Mesenchymal stem cell (in vitro differentiated cells and primary cell): Measurements from ENCODE around the gene C5orf15.

Source experiments
- DNase-seq: peaks from one replicate; pipeline ENCODE4 v3.0.0-alpha.2; 2013
- H2AFZ ChIP-seq: one replicate; pipeline ENCODE4 v1.6.1; 2013; ENCODE audit warnings: low read depth, mild to moderate bottlenecking, control low read depth, inconsistent platforms, low read length, moderate library complexity
- H2AK5ac ChIP-seq: 2 replicates; pipeline ENCODE4 v1.6.1; 2013; ENCODE audit warnings: low read length, moderate library complexity, mild to moderate bottlenecking, inconsistent platforms; ENCODE audit not compliant: severe bottlenecking
- H2BK120ac ChIP-seq: one replicate; pipeline ENCODE4 v1.6.1; 2013; ENCODE audit warnings: low read depth, mild to moderate bottlenecking, inconsistent platforms, low read length, moderate library complexity
- H2BK12ac ChIP-seq, 2 experiments: one replicate each; pipeline ENCODE4 v1.6.1; 2013; ENCODE audit warnings: inconsistent platforms in 2 of 2, low read length in 2 of 2, mild to moderate bottlenecking in 2 of 2, moderate library complexity in 2 of 2, control low read depth in 1 of 2
- H2BK15ac ChIP-seq: one replicate; pipeline ENCODE4 v1.6.1; 2013; ENCODE audit warnings: mild to moderate bottlenecking, low read depth, inconsistent platforms; ENCODE audit not compliant: poor library complexity, severe bottlenecking
- H2BK5ac ChIP-seq: 2 replicates; pipeline ENCODE4 v1.6.1; 2013; ENCODE audit warnings: low read depth, mild to moderate bottlenecking, low read length, control low read depth, inconsistent platforms; ENCODE audit not compliant: poor library complexity, severe bottlenecking
- H3K14ac ChIP-seq, 2 experiments: one replicate each; pipeline ENCODE4 v1.6.1; 2013; ENCODE audit warnings: inconsistent platforms in 2 of 2, low read length in 2 of 2, control low read depth in 1 of 2, mild to moderate bottlenecking in 1 of 2, moderate library complexity in 1 of 2
- H3K18ac ChIP-seq, 2 experiments: one replicate each; pipeline ENCODE4 v1.6.1; 2013; ENCODE audit warnings: inconsistent platforms in 2 of 2, low read length in 2 of 2, control low read depth in 1 of 2, low read depth in 1 of 2, mild to moderate bottlenecking in 1 of 2
- H3K23ac ChIP-seq, 2 experiments: one replicate each; pipeline ENCODE4 v1.6.1; 2013; ENCODE audit warnings: inconsistent platforms in 2 of 2, low read length in 2 of 2, mild to moderate bottlenecking in 2 of 2, moderate library complexity in 2 of 2, control low read depth in 1 of 2
- H3K27ac ChIP-seq: 2 replicates; pipeline ENCODE4 v1.5.1; 2013; ENCODE audit warnings: mild to moderate bottlenecking, moderate library complexity, low read length, control low read depth, inconsistent platforms; ENCODE audit not compliant: poor library complexity, severe bottlenecking
- H3K27me3 ChIP-seq, 2 experiments: 2 replicates each; pipeline versions ENCODE4 v1.6.1 to v1.7.0; 2013; ENCODE audit warnings: low read length in 2 of 2, mild to moderate bottlenecking in 2 of 2, moderate library complexity in 2 of 2, control low read depth in 1 of 2, inconsistent platforms in 1 of 2; ENCODE audit not compliant: control insufficient read depth in 1 of 2, insufficient read depth in 1 of 2
- H3K36me3 ChIP-seq, 2 experiments: 2 replicates each; pipeline versions ENCODE4 v1.6.1 to v1.7.0; 2013; ENCODE audit warnings: low read length in 2 of 2, control low read depth in 1 of 2, inconsistent platforms in 1 of 2, low read depth in 1 of 2, mild to moderate bottlenecking in 1 of 2; ENCODE audit not compliant: insufficient read depth in 2 of 2, control insufficient read depth in 1 of 2
- H3K4ac ChIP-seq, 2 experiments: one replicate each; pipeline ENCODE4 v1.6.1; 2013; ENCODE audit warnings: inconsistent platforms in 2 of 2, low read length in 2 of 2, mild to moderate bottlenecking in 2 of 2, moderate library complexity in 2 of 2, control low read depth in 1 of 2, low read depth in 1 of 2
- H3K4me1 ChIP-seq: 2 replicates; pipeline ENCODE4 v1.6.1; 2013; ENCODE audit warnings: low read depth, low read length, control low read depth; ENCODE audit not compliant: control insufficient read depth, insufficient read depth
- H3K4me2 ChIP-seq: 2 replicates; pipeline ENCODE4 v1.6.1; 2013; ENCODE audit warnings: low read length, mild to moderate bottlenecking, inconsistent platforms; ENCODE audit not compliant: poor library complexity, severe bottlenecking
- H3K4me3 ChIP-seq, 2 experiments: 2 replicates each; pipeline versions ENCODE4 v1.5.1 to v1.7.0; 2013; ENCODE audit warnings: low read length in 2 of 2, mild to moderate bottlenecking in 2 of 2, control low read depth in 1 of 2, low read depth in 1 of 2; ENCODE audit not compliant: insufficient read depth in 1 of 2
- H3K79me1 ChIP-seq: replicated peaks from 2 replicates; pipeline ENCODE4 v1.6.1; 2013; ENCODE audit warnings: mild to moderate bottlenecking, control low read depth, low read length, inconsistent platforms; ENCODE audit not compliant: poor library complexity, severe bottlenecking
- H3K9ac ChIP-seq: 2 replicates; pipeline ENCODE4 v1.7.0; 2013; ENCODE audit warnings: mild to moderate bottlenecking, low read length, moderate library complexity
- H3K9me3 ChIP-seq: 2 replicates; pipeline ENCODE4 v1.7.0; 2013; ENCODE audit warnings: mild to moderate bottlenecking, low read length; ENCODE audit not compliant: control insufficient read depth
- H4K8ac ChIP-seq: one replicate; pipeline ENCODE4 v1.6.1; 2013; ENCODE audit warnings: inconsistent platforms, mild to moderate bottlenecking, low read length, moderate library complexity
- H4K91ac ChIP-seq: one replicate; pipeline ENCODE4 v1.6.1; 2013; ENCODE audit warnings: mild to moderate bottlenecking, low read length, inconsistent platforms
- WGBS: methylation state at CpG from one replicate; pipeline ENCODE4 v1.1.7; 2013; ENCODE audit warnings: mixed read lengths; 5-methylcytosine and 5-hydroxymethylcytosine counted together

Gene C5orf15

GRCh38 chr5:134005417-134006061, 37.1 kb upstream of the C5orf15 start:
- Histone ChIP-seq H2AFZ (peak overlapping the region; percentile 10), H3K9me3 (no peaks in the 10 kb centered on the region), H3K4me1 (peaks cover 22% of the 10 kb centered on the region), H4K8ac (peak overlapping the region; percentile 29), H3K9ac (peak overlapping the region; percentile 99), H3K27ac (peak overlapping the region; percentile 84), H3K36me3 (peaks cover 14% of the 10 kb centered on the region in 2 experiments), H2BK120ac (no peak overlapping the region), H3K4me2 (peak overlapping the region; percentile 84), H2AK5ac (no peak overlapping the region), H3K23ac (peak overlapping the region in 1 of 2 experiments; percentile 14), H3K27me3 (no peaks in the 10 kb centered on the region), H2BK12ac (peak overlapping the region in 1 of 2 experiments; percentile 87), H3K14ac (peak overlapping the region in 1 of 2 experiments; percentile 92), H3K18ac (peak overlapping the region; percentile 71 to 96), H3K4ac (peak overlapping the region in 1 of 2 experiments; percentile 81), H3K79me1 (peaks cover 15% of the 10 kb centered on the region), H2BK5ac (peak overlapping the region; percentile 60), H4K91ac (peak overlapping the region; percentile 5), H2BK15ac (peak overlapping the region; percentile 30), H3K4me3 (peak overlapping the region; percentile 91 to 93)
- no peak for DNase-seq
- WGBS: 8% methylated on average over 39 of the region's 40 CpGs

GRCh38 chr5:134004626-134005416, 36.4 kb upstream of the C5orf15 start, which contains the start of gene VDAC1:
TSS of gene VDAC1 (minus strand) at chr5:134004975. CDS start at chr5:133993012, 11,963 bp downstream.
- H3K14ac ChIP-seq: peak within 1 kb of the TSS; percentile 29 to 94
- peaks cover 15 to 21% of the 10 kb centered on the region in 2 experiments for H3K36me3 ChIP-seq
- peak within 1 kb of the TSS; percentile 67 for H2BK5ac ChIP-seq
- H3K27ac ChIP-seq: peak within 1 kb of the TSS; percentile 84
- peak within 1 kb of the TSS; percentile 96 for H4K91ac ChIP-seq
- H3K9me3 ChIP-seq: no peaks in the 10 kb centered on the region
- H3K4me1 ChIP-seq: peaks cover 28% of the 10 kb centered on the region
- peak within 1 kb of the TSS in 1 of 2 experiments; percentile 87 for H2BK12ac ChIP-seq
- H2AK5ac ChIP-seq: no peak within 1 kb of the TSS
- peak within 1 kb of the TSS; percentile 84 for H3K4me2 ChIP-seq
- under 1% methylated on average over 62 of the region's 96 CpGs for WGBS
- H3K27me3 ChIP-seq: no peaks in the 10 kb centered on the region
- peak within 1 kb of the TSS; percentile 74 to 95 for H3K4ac ChIP-seq
- H3K18ac ChIP-seq: peak within 1 kb of the TSS; percentile 96
- H3K23ac ChIP-seq: peak within 1 kb of the TSS; percentile 4 to 98
- peak within 1 kb of the TSS; percentile 90 for H2BK15ac ChIP-seq
- H4K8ac ChIP-seq: peak within 1 kb of the TSS; percentile 77
- H3K4me3 ChIP-seq: peak within 1 kb of the TSS; percentile 91 to 93
- DNase-seq: peak; percentile 93
- peak within 1 kb of the TSS; percentile 91 for H2BK120ac ChIP-seq
- peak within 1 kb of the TSS; percentile 65 for H2AFZ ChIP-seq
- H3K9ac ChIP-seq: peak within 1 kb of the TSS; percentile 99
- H3K79me1 ChIP-seq: peaks cover 15% of the 10 kb centered on the region

- Histone ChIP-seq H3K27ac (peak overlapping the region; percentile 70), H2AFZ (peak overlapping the region; percentile 65), H3K9ac (peak overlapping the region; percentile 99), H2AK5ac (no peak overlapping the region), H2BK120ac (peak overlapping the region; percentile 91), H3K4me3 (peak overlapping the region; percentile 91 to 93), H3K4ac (peak overlapping the region; percentile 74 to 95), H3K14ac (peak overlapping the region; percentile 29 to 94), H3K9me3 (no peaks in the 10 kb centered on the region), H3K4me2 (peak overlapping the region; percentile 78), H2BK15ac (peak overlapping the region; percentile 46), H4K91ac (peak overlapping the region; percentile 76), H3K18ac (peak overlapping the region; percentile 94 to 96), H3K36me3 (peaks cover 19 to 21% of the 10 kb centered on the region in 2 experiments), H3K23ac (peak overlapping the region; percentile 4 to 98), H3K79me1 (peaks cover 15% of the 10 kb centered on the region), H3K27me3 (no peaks in the 10 kb centered on the region), H2BK12ac (peak overlapping the region in 1 of 2 experiments; percentile 67), H4K8ac (peak overlapping the region; percentile 77), H3K4me1 (peaks cover 32% of the 10 kb centered on the region), H2BK5ac (peak overlapping the region; percentile 67)
- peak; percentile 70 for DNase-seq
- WGBS: under 1% methylated on average over 76 of the region's 90 CpGs
These were observed 35.6 kb upstream of the C5orf15 start for GRCh38 chr5:134003817-134004625.
